IPS DF 4.7 (cell line): ENCODE results near the gene PDS5A.
"Not testable (repeated sequence)": the region's sequence is repeated elsewhere in the genome, so short reads cannot be mapped to it uniquely, and the experiment has no call there.

Experiments used
- DNase-seq: peaks from one replicate; pipeline ENCODE4 v3.0.0-alpha.2; 2013; ENCODE audit warnings: low spot score; ENCODE audit errors: extremely low read depth

The PDS5A gene

GRCh38 chr4:39970671-39971640, 6.8 kb downstream of the PDS5A start:
- no peak for DNase-seq

- DNase-seq: no peak
Measured at GRCh38 chr4:39963656-39964055, 14.1 kb downstream of the PDS5A start.

DNA sequence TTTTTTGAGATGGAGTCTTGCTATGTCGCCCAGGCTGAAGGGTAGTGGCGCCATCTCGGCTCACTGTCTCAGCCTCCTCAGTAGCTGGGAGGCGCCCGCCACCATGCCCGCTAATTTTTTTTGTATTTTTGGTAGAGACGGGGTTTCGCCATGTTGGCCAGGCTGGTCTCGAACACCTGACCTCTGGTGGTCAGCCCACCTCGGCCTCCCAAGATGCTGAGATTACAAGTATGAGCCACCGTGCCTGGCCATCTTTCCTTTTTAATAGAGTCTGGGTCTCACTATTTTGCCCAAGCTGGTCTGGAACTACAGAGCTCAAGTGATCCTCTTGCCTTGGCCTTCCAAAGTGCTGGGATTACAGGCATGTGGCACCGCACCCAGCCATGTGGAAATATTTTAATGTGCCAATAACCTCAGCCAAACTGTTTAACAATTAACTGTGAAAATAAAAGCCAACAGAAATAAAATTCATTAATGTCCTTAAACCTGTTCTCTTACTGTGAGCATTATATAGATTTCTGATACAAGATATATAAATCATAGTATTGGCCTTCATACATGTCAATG, 16.3 kb downstream of the PDS5A start:
- DNase-seq: no peak

- no peak for DNase-seq
Measured at GRCh38 chr4:39950861-39951481, 26.7 kb downstream of the PDS5A start.

DNA sequence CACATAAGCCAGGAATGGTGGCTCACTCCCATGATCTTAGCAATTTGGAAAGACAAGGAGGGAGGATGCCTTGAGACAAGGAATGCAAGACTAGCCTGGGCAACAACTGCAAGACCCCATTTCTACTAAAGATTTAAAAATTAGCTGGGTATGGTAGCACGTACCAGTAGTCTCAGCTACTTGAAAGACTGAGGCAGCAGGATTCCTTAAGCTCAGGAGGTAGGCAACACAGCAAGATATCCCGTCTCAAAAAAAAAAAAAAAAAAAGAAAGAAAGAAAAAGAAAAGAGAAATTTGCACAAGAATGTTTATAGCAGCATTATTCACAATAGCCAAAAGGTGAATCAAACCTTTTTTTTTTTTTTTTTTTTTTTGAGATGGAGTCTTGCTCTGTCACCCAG, 29.7 kb downstream of the PDS5A start:
- DNase-seq: no peak

GRCh38 chr4:39947417-39947816, 30.3 kb downstream of the PDS5A start:
- no peak for DNase-seq

GRCh38 chr4:39944245-39944644, 33.5 kb downstream of the PDS5A start:
- not testable (repeated sequence) for DNase-seq

- no peak for DNase-seq
Measured at GRCh38 chr4:39942507-39942906, 35.2 kb downstream of the PDS5A start.

GRCh38 chr4:39941682-39942217, 36.0 kb downstream of the PDS5A start:
- DNase-seq: no peak

DNA sequence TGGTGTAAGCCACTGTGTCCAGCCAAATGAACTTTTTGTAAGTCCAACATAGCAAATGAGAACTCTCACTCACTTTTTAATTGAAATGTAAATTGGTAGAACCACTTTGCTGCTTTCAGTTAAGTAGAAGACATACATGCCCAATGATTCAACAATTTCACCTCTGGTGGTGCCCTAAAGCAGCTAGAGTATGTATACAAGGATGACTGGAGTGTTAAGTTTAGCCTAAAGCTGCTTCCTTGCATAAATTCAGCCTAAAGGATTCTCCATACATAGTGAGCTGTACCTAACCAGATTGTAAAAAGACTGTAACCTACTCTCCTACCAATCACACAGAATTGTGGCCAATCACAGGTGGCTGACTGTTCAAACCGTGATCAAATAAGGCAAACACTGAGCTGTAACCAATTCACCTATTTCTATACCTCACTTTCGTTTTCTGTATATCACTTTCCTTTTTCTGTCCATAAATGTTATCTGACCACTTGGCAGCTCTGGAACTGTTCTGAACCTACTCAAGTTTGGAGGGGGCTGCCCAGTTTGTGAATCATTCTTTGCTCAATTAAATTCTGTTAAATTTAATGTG, 39.9 kb downstream of the PDS5A start:
- DNase-seq: no peak

DNA sequence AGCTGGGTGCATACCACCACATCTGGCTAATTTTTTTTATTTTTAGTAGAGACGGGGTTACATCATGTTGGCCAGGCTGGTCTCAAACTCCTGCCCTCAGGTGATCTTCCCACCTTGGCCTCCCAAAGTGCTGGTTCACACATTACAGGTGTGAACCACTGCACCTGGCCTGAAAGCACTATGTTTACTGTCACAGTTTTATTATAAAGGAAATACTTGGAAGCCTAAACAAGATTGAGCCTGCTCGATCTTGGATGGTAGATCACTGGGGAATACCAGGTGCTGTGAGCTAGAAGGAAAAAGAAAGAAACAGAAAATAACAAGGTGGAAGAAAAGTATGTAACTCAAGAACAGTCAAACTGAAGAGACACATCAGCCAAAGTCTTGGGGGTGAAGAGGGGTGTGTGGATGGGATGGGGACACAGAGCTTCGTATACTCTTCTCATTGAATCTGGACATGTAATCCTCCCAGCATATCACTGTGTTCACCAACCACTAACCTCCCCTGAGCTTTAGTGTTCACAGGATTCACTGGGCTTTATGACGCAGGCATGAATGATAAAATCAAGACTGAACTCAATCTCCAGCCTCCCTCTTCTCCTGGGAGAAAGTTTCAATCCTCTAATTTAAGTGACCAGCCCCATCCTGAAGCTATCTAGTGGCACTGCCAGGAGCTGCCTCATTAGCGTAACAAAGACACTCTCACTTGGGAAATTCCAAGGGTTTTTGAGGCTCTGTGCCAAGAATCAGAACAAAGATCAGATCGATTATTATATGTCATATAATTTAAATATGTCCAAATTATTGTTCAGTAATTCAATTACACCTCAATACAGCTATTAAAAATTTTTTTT, 40.9 kb downstream of the PDS5A start:
- no peak for DNase-seq

DNA sequence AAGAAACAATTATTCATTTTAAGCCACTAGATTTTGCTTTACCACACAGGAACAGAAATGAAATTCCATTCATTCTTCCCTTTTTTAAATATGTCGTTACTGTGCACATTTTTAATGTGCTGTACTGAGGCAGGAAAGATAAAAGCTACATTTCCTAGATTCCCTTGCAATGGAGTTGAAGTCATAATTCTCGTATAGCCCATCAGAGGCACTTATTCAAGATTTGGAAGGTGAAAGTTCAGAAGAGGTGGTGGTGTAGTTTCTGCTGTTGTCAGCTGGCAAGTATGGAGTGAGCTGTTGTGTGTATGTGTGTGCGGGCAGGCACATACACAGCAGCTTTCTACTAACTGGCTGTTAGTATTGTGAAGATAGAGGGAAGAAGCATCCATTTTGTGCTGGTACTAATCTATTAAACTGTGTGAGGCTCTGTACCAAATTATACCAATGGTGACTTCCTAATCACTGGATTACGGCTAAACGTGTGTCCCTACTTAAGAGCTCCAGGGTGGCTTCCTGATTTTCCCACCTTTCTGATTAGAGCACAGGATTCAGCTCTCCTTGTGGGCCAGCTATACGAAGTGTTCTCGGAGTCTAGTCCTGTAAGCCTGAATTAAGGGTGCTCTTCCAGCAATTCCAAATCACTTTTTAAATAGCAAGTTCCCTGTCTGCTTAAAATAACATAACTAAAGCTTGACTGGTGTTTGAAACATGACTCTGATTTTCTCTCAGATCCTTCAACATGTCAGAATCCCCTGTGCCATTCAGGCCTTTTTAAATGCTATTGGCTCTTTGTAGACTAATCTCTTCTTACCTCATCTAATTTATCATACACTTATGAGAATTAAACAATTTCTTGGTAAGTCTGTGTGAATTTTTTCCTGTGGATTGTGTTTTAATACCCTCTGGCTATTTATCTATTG, 43.8 kb downstream of the PDS5A start:
- no peak for DNase-seq

DNA sequence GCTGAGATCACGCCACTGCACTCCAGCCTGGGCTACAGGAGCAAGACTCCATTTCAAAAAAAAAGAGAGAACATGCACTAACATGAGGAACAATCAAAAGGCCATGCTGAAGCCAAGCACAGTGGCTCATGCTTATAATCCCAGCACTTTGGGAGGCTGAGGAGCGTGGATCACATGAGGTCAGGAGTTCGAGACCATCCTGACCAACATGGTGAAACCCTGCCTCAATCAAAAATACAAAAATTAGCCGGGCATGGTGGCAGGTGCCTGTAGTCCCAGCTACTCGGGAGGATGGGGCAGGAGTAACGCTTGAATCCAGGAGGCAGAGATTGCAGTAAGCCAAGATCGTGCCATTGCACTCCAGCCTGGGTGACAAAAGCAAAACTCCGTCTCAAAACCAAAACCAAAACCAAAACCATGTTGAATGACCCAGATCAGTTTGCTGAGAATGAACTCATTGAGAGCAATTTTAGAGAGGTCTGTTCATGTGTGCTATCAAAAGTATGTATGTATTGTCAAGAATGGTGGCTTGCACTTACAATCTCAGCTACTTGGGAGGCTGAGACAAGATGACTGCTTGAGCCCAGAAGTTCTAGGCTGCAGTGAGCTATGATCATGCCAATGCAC, 44.8 kb downstream of the PDS5A start:
- no peak for DNase-seq

DNA sequence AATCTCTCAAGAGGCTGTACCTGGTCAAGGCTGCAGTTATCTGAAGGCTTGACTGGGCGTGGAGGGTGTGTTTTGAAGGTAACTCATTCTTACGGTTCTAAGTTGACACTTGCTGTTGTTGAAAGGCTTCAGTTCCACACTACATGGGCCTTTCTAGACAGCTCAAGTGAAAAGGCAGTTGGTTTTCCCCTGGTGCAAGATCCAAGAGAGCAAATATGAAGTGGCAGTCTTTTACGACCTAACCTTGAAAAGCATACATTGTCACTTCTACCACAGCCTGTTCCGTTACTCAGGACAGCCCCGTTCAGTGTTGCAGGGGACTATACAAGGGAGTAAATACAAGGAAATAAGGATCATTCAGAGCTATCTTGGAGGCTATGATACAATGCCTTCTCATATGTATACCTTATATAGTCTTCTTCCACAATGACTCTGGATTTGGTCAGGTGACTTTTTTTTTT, 46.2 kb downstream of the PDS5A start:
- DNase-seq: no peak

- no peak for DNase-seq
Measured at GRCh38 chr4:39928538-39928937, 49.2 kb downstream of the PDS5A start.

GRCh38 chr4:39924014-39924413, 53.7 kb downstream of the PDS5A start:
- no peak for DNase-seq

DNA sequence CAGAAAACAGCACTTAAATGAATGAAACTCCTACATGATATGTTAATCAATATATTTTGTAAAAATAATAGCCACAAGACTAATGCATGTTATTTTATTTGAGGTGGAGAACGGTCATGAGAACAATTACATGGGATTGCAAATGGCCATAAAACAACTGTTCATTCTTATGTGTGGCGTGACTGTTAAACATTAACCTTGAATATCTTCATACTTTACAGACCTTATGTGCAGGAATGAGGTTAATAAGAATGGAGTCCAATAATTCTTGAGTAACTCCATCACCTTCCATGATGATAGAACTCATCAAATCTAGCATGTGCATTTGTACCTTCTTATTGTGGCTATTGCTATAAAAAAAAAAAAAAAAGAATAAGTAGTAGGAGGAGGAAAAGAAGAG, 55.3 kb downstream of the PDS5A start:
- DNase-seq: no peak

DNA sequence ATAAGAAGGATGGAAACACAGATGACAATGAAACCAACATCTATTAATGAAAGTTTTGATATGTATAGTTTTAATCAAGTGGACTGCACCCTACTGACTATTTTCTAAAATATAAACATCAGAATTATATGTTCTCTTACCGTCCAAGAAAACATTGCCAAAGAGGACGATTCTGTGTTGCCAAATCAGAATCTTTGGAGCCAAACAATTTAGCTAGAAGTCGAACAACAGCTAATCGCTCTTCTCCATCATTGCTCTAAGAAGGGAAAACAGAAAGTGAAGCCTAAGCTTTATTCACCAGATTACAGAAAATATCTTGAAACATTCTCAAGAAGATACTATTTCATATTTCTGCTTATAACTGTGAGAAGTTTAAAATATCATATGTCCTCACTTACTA, 64.2 kb downstream of the PDS5A start:
- no peak for DNase-seq

- DNase-seq: no peak
Measured at GRCh38 chr4:39910064-39910463, 67.6 kb downstream of the PDS5A start.
